PC-3 (cell line): Measurements from ENCODE around the gene CD160. TPM values are rescaled to one million over a fixed set of nuclear protein-coding genes. Genes with fewer than 3 reads are reported as not detected.
"Not testable (repeated sequence)": the region's sequence is repeated elsewhere in the genome, so short reads cannot be mapped to it uniquely, and the experiment has no call there.

Source experiments
- ATAC-seq: fragments of 200-7000 bp; cut with Tn5 transposase; 2 replicates; pipeline ENCODE4 v1.9.1; 2020; ENCODE audit warnings: mild to moderate bottlenecking, moderate library complexity
- BruUV-seq: library from RNA; stranded (reverse); fragments of 400-500 nt; replicated peaks from 2 replicates; lab custom pipeline; 2021; lab: Mats Ljungman, UMichigan
- CTCF ChIA-PET: fragments of 300-600 bp; sonication (Branson Sonifier 250); formaldehyde crosslinking; loops from one replicate; lab custom pipeline; 2022; ENCODE audit warnings: antibody characterized with exemption; lab: Charles Lee
- POLR2A ChIA-PET: fragments of 300-600 bp; sonication (Branson Sonifier 250); formaldehyde crosslinking; loops from one replicate; lab custom pipeline; 2022; ENCODE audit warnings: antibody characterized with exemption; ENCODE audit not compliant: unreplicated experiment; lab: Charles Lee
- DNase-seq: peaks from one replicate; pipeline ENCODE4 v3.0.0-alpha.2; 2015
- H2AFZ ChIP-seq: fragments of 300-600 bp; sonication (generic); 2 replicates; pipeline ENCODE4 v1.6.0; 2016; ENCODE audit warnings: antibody characterized with exemption, low read length
- H3F3A ChIP-seq: fragments of 300-600 bp; sonication (generic); one replicate; pipeline ENCODE4 v1.6.0; 2017; ENCODE audit warnings: antibody characterized with exemption, low read length, control low read depth, mild to moderate bottlenecking; ENCODE audit not compliant: unreplicated experiment
- H3K27ac ChIP-seq: fragments of 300-600 bp; sonication (generic); 2 replicates; pipeline ENCODE4 v1.5.1; 2016; ENCODE audit warnings: mild to moderate bottlenecking, low read length
- H3K27me3 ChIP-seq: fragments of 300-600 bp; sonication (generic); 2 replicates; pipeline ENCODE4 v1.6.1; 2016; ENCODE audit warnings: low read length, mixed read lengths
- H3K36me3 ChIP-seq: fragments of 300-600 bp; sonication (generic); 2 replicates; pipeline ENCODE4 v1.6.1; 2016; ENCODE audit warnings: low read depth, mixed run types, low read length, mixed read lengths
- H3K4me1 ChIP-seq: fragments of 300-600 bp; sonication (generic); 2 replicates; pipeline ENCODE4 v1.5.1; 2016; ENCODE audit warnings: low read length; ENCODE audit not compliant: insufficient read depth
- H3K4me2 ChIP-seq: fragments of 300-600 bp; sonication (generic); 2 replicates; pipeline ENCODE4 v1.6.0; 2016; ENCODE audit warnings: low read length
- H3K4me3 ChIP-seq: fragments of 300-600 bp; sonication (generic); 2 replicates; pipeline ENCODE4 v1.5.1; 2016; ENCODE audit warnings: mild to moderate bottlenecking, low read length, mixed read lengths
- H3K79me2 ChIP-seq: fragments of 300-600 bp; sonication (generic); 2 replicates; pipeline ENCODE4 v1.6.1; 2017; ENCODE audit warnings: low read length, mixed read lengths
- H3K9ac ChIP-seq: fragments of 300-600 bp; sonication (generic); 2 replicates; pipeline ENCODE4 v1.6.0; 2016; ENCODE audit warnings: mild to moderate bottlenecking, low read length
- H3K9me2 ChIP-seq: fragments of 300-600 bp; sonication (generic); replicated peaks from 2 replicates; pipeline ENCODE4 v1.6.1; 2016; ENCODE audit warnings: mixed run types, low read length, mixed read lengths
- H3K9me3 ChIP-seq: fragments of 300-600 bp; sonication (generic); 2 replicates; pipeline ENCODE4 v1.6.1; 2016; ENCODE audit warnings: low read length, mixed read lengths
- H4K20me1 ChIP-seq: fragments of 300-600 bp; sonication (generic); 2 replicates; pipeline ENCODE4 v1.6.1; 2016; ENCODE audit warnings: low read length, mixed read lengths
- EZH2 ChIP-seq: fragments of 300-600 bp; sonication (generic); IDR thresholded peaks from one replicate; pipeline ENCODE4 v1.6.1; 2017; ENCODE audit warnings: antibody characterized with exemption, mild to moderate bottlenecking, low read length; ENCODE audit not compliant: unreplicated experiment
- EZH2phosphoT487 ChIP-seq: fragments of 300-600 bp; sonication (generic); IDR thresholded peaks from 2 replicates; pipeline ENCODE4 v1.6.1; 2018; ENCODE audit warnings: mild to moderate bottlenecking, antibody characterized with exemption, low read length, borderline replicate concordance
- intact Hi-C: fragments of 100-400 bp; cut with micrococcal nuclease; formaldehyde crosslinking; loops from 2 replicates; pipeline ENCODE4 v1.9.0; 2023
- total RNA-seq: library from RNA; depleted of rRNA; stranded (reverse); fragments of >200 nt; gene quantifications from 2 replicates; pipeline ENCODE4 v1.2.3, GENCODE V29; 2014
- TF ChIP-seq, protein P1 (sequence below): fragments of 300-600 bp; sonication (generic); conservative IDR thresholded peaks from 2 replicates; pipeline ENCODE4 v1.5.1; 2017; ENCODE audit warnings: antibody characterized with exemption, low read depth, mild to moderate bottlenecking, low read length

CD160 gene
- total RNA-seq, 1 experiment from 2014 or later: not detected

DNA sequence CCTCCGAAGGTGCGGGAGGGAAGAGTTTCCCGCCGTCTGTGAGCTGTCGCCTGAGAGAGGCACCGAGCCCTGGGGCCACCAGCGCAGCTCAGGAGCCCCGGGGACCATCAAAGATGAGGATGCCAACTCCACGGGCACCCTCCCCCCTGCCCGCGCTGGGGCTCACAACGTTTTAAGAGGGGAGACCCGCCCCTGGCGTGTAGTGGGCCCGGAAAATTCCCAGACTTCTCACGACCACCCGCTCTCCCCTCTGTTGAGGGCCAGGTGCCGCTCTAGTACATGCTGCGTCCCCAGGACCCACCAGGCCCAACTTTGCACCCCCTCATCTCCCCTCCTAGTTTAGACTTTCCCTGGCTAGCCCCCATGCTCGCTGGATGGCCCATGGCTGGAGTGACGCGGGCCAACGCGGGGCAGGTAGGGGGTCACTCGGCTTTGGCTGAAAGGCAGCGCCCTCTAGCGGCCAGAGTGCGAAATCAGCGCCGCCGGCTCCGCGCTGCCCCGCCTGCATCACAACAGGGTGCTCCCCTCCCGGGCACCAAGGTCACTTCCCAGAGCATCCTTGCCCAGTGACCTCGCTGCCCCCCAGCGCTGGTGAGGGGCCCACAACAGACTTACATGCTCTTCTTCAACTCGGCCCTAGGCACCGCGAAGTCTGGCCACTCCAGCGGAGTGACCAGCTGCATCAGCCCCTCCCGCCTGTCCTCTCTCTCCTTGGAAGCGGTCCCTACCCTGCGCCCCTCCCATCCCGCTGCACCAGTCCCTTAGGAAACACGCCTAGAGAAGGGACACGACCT, 1.8 kb downstream of the CD160 start:
- ATAC-seq (peak; percentile 90), DNase-seq (peak; percentile 83)
- H3K4me1 ChIP-seq: peaks cover 12% of the 10 kb centered on the region
- intact Hi-C loops: loop anchor here (2.0 to 10.0 kb wide), 2 partner anchors 14 to 294 kb away; partner anchors contain the start of gene PDZK1
- no peaks in the 10 kb centered on the region for H3K9me3 ChIP-seq
- ChIA-PET POLR2A (interaction anchor here (0.5 kb wide), 1 partner anchor 103 kb away, joined by 11 read pairs; the partner anchor contains the start of genes POLR3C and RNF115), CTCF (interaction anchor here (0.7 to 1.1 kb wide), 2 partner anchors 15 to 170 kb away, joined by 4 read pairs; no protein-coding TSS in a partner anchor)
- peak overlapping the region; percentile 53 for H3K4me3 ChIP-seq
- H3K9ac ChIP-seq: peak overlapping the region; percentile 65
- H3K36me3 ChIP-seq: no peaks in the 10 kb centered on the region
- no peaks in the 10 kb centered on the region for H3F3A ChIP-seq
- TSS peak; percentile 90 for BruUV-seq
- H2AFZ ChIP-seq: peak overlapping the region; percentile 87
- H3K27ac ChIP-seq: peak overlapping the region; percentile 72
- no peaks in the 10 kb centered on the region for H3K27me3 ChIP-seq
- TF ChIP-seq, protein P1, sequence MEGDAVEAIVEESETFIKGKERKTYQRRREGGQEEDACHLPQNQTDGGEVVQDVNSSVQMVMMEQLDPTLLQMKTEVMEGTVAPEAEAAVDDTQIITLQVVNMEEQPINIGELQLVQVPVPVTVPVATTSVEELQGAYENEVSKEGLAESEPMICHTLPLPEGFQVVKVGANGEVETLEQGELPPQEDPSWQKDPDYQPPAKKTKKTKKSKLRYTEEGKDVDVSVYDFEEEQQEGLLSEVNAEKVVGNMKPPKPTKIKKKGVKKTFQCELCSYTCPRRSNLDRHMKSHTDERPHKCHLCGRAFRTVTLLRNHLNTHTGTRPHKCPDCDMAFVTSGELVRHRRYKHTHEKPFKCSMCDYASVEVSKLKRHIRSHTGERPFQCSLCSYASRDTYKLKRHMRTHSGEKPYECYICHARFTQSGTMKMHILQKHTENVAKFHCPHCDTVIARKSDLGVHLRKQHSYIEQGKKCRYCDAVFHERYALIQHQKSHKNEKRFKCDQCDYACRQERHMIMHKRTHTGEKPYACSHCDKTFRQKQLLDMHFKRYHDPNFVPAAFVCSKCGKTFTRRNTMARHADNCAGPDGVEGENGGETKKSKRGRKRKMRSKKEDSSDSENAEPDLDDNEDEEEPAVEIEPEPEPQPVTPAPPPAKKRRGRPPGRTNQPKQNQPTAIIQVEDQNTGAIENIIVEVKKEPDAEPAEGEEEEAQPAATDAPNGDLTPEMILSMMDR: peak; percentile 97
- no peak for TF ChIP-seq EZH2phosphoT487
- no peak for TF ChIP-seq EZH2
- H3K79me2 ChIP-seq: no peaks in the 10 kb centered on the region
- no peaks in the 10 kb centered on the region for H3K9me2 ChIP-seq
- no peaks in the 10 kb centered on the region for H4K20me1 ChIP-seq
- H3K4me2 ChIP-seq: peak overlapping the region; percentile 83

DNA sequence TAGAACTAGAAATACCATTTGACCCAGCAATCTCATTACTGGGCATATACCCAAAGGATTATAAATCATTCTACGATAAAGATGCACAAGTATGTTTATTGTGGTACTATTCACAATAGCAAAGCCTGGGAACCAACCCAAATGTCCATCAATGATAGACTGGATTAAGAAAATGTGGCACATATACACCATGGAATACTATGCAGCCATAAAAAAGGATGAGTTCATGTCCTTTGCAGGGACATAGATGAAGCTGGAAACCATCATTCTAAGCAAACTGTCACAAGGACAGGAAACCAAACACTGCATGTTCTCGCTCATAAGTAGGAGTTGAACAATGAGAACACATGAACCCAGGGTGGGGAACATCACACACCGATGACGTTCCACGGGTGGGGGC, 6.9 kb downstream of the CD160 start:
- CTCF ChIA-PET, H3K9ac ChIP-seq, H4K20me1 ChIP-seq, H3K27me3 ChIP-seq, H3K79me2 ChIP-seq, DNase-seq, ATAC-seq, H2AFZ ChIP-seq, H3K27ac ChIP-seq, H3K36me3 ChIP-seq, H3F3A ChIP-seq, BruUV-seq, H3K4me3 ChIP-seq, H3K9me3 ChIP-seq, H3K4me2 ChIP-seq, POLR2A ChIA-PET, H3K9me2 ChIP-seq, H3K4me1 ChIP-seq: not testable (repeated sequence)
- intact Hi-C loops: loop anchor here (10.0 kb wide), 1 partner anchor 289 kb away; no protein-coding TSS in a partner anchor

DNA sequence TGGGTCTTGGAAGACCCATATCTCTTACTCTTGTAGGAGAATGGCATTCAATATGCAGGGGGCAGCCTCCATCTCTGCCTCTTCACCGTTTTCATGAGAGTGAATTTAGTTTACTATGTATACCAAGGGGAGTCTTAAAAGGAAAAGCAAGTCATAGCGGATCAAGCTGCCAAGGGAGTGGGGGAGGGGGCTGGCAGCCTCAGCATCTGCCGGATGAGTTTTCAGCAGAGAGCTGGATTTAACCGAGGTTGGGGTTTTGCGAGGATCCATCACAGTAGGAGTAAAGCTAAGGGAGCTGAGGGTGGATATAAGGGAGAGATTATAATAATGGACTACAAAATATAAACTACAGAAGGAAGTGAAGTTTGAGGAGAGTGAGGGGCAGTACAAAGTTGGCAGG, 9.9 kb downstream of the CD160 start:
- H3K79me2 ChIP-seq: no peaks in the 10 kb centered on the region
- H3K4me1 ChIP-seq: peaks cover 9% of the 10 kb centered on the region; the same call in 1 of the 2 replicates
- TF ChIP-seq, protein P1: no peak
- TF ChIP-seq EZH2phosphoT487 (no peak), EZH2 (no peak)
- DNase-seq (no peak), ATAC-seq (no peak)
- H3K9me2 ChIP-seq: no peaks in the 10 kb centered on the region
- H3K27ac ChIP-seq: no peak overlapping the region
- no TSS peak for BruUV-seq
- no peaks in the 10 kb centered on the region for H3F3A ChIP-seq
- H3K27me3 ChIP-seq: no peaks in the 10 kb centered on the region
- H4K20me1 ChIP-seq: no peaks in the 10 kb centered on the region
- intact Hi-C loops: loop anchor here (10.0 kb wide), 1 partner anchor 286 kb away; no protein-coding TSS in a partner anchor
- H3K4me3 ChIP-seq: no peak overlapping the region
- no peaks in the 10 kb centered on the region for H3K9me3 ChIP-seq
- no peak overlapping the region for H2AFZ ChIP-seq
- CTCF ChIA-PET: interaction anchor here (0.6 kb wide), 1 partner anchor 51 kb away, joined by 3 read pairs; no protein-coding TSS in a partner anchor
- H3K4me2 ChIP-seq: no peak overlapping the region
- H3K36me3 ChIP-seq: no peaks in the 10 kb centered on the region
- H3K9ac ChIP-seq: no peak overlapping the region
- POLR2A ChIA-PET: no interaction called here
